HEK293 (cell line): ENCODE results near the gene C19orf53.

ENCODE experiments used
- YY1 ChIP-seq: fragments of 450-650 bp; formaldehyde crosslinking; IDR thresholded peaks from 2 replicates; pipeline ENCODE4 v1.5.1; 2018; ENCODE audit warnings: missing biosample characterization, missing genetic modification characterization
- ZNF155 ChIP-seq: fragments of 450-650 bp; formaldehyde crosslinking; IDR thresholded peaks from 2 replicates; pipeline ENCODE4 v1.5.1; 2016; ENCODE audit warnings: missing biosample characterization, missing genetic modification characterization
- ZNF596 ChIP-seq: fragments of 450-650 bp; IDR thresholded peaks from 2 replicates; pipeline ENCODE4 v1.5.0; 2018; ENCODE audit warnings: missing biosample characterization, mild to moderate bottlenecking, missing genetic modification characterization, moderate library complexity
- TF ChIP-seq, protein P1 (sequence below): fragments of 450-650 bp; formaldehyde crosslinking; optimal IDR thresholded peaks from 2 replicates; pipeline ENCODE3; 2016; ENCODE audit warnings: missing biosample characterization, mild to moderate bottlenecking, missing genetic modification characterization
- TF ChIP-seq, protein P2 (sequence below): fragments of 450-650 bp; formaldehyde crosslinking; IDR thresholded peaks from 2 replicates; pipeline ENCODE4 v1.5.1; 2016; ENCODE audit warnings: missing biosample characterization, missing genetic modification characterization
- TF ChIP-seq, protein P3 (sequence below): fragments of 450-650 bp; formaldehyde crosslinking; IDR thresholded peaks from 2 replicates; pipeline ENCODE4 v1.5.1; 2016; ENCODE audit warnings: missing biosample characterization, missing genetic modification characterization

DNA sequence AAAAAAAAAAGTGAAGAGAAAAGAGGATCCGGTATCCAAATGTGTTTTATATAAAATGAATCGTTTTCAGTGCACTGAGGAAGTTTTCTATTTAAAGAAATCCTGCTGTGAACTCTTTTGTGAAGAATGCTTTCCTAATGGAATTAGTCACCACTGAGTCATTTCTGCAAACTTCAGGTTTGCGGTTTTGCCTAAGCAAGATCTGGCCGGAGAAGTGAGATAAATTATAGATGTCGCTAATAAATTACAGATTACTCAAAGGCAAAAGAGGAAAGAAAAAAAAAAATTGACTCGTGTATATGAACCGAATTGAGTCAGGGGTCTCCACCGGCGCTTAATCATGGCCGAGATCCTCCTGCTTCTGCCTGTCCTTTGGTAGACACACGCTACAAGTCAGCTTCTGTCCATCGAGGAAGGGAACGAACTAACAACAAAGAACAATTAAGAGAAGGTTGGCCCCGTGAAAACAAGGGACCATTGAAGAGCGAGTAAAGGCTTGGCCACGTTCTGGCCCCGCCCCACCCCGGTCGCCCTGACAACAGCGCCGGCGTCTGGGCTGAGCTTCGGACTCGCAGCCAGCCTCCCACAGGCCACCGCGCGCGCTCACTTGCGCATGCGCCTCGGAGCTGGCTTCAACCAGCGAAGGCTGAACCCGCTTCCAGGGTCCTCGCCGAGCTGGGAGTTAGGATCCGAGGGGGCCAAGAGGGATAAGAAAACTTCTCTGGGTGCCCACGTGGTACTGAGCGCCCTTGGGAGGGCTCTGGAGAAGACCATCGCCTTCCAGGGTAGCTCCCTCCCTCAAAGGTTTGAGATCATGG, 42.9 kb upstream of the C19orf53 start:
- no peak for TF ChIP-seq ZNF155 (tag by site-specific recombination)
- TF ChIP-seq, protein P1, sequence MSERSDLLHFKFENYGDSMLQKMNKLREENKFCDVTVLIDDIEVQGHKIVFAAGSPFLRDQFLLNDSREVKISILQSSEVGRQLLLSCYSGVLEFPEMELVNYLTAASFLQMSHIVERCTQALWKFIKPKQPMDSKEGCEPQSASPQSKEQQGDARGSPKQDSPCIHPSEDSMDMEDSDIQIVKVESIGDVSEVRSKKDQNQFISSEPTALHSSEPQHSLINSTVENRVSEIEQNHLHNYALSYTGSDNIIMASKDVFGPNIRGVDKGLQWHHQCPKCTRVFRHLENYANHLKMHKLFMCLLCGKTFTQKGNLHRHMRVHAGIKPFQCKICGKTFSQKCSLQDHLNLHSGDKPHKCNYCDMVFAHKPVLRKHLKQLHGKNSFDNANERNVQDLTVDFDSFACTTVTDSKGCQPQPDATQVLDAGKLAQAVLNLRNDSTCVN (tag by site-specific recombination), result peak; percentile 33
- TF ChIP-seq, protein P2, sequence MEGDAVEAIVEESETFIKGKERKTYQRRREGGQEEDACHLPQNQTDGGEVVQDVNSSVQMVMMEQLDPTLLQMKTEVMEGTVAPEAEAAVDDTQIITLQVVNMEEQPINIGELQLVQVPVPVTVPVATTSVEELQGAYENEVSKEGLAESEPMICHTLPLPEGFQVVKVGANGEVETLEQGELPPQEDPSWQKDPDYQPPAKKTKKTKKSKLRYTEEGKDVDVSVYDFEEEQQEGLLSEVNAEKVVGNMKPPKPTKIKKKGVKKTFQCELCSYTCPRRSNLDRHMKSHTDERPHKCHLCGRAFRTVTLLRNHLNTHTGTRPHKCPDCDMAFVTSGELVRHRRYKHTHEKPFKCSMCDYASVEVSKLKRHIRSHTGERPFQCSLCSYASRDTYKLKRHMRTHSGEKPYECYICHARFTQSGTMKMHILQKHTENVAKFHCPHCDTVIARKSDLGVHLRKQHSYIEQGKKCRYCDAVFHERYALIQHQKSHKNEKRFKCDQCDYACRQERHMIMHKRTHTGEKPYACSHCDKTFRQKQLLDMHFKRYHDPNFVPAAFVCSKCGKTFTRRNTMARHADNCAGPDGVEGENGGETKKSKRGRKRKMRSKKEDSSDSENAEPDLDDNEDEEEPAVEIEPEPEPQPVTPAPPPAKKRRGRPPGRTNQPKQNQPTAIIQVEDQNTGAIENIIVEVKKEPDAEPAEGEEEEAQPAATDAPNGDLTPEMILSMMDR, result no peak
- no peak for TF ChIP-seq YY1
- TF ChIP-seq ZNF596, result no peak
- TF ChIP-seq, protein P3, sequence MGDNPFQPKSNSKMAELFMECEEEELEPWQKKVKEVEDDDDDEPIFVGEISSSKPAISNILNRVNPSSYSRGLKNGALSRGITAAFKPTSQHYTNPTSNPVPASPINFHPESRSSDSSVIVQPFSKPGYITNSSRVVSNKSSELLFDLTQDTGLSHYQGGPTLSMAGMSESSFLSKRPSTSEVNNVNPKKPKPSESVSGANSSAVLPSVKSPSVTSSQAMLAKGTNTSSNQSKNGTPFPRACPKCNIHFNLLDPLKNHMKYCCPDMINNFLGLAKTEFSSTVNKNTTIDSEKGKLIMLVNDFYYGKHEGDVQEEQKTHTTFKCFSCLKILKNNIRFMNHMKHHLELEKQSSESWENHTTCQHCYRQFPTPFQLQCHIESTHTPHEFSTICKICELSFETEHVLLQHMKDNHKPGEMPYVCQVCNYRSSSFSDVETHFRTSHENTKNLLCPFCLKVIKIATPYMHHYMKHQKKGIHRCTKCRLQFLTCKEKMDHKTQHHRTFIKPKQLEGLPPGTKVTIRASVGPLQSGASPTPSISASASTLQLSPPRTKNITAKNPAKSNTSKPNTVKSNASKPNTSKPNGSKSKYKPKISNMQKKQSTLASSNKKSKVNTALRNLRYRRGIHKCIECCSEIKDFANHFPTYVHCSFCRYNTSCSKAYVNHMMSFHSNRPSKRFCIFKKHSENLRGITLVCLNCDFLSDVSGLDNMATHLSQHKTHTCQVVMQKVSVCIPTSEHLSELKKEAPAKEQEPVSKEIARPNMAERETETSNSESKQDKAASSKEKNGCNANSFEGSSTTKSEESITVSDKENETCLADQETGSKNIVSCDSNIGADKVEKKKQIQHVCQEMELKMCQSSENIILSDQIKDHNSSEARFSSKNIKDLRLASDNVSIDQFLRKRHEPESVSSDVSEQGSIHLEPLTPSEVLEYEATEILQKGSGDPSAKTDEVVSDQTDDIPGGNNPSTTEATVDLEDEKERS (tag by site-specific recombination), result no peak
